Measurements from ENCODE around the gene THRB.

DNA sequence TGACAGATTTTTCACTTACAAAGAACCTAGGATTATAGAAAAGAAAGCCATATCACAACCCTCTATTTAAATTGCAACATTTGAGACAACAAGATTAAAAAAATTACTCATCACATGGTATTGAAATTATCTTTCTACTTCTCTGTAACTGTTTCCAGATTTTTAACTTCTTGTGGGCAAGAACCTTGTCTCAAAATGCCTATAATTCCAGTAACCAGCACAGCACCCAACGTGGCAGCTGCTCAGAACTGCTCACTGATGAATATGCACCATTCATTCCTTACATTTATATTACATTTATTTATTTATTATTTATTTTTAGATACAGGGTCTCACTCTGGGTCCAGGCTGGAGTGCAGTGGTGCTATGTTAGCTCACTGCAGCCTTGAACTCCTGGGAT, 216.1 kb downstream of the THRB start:
- TF ChIP-seq, protein P1, sequence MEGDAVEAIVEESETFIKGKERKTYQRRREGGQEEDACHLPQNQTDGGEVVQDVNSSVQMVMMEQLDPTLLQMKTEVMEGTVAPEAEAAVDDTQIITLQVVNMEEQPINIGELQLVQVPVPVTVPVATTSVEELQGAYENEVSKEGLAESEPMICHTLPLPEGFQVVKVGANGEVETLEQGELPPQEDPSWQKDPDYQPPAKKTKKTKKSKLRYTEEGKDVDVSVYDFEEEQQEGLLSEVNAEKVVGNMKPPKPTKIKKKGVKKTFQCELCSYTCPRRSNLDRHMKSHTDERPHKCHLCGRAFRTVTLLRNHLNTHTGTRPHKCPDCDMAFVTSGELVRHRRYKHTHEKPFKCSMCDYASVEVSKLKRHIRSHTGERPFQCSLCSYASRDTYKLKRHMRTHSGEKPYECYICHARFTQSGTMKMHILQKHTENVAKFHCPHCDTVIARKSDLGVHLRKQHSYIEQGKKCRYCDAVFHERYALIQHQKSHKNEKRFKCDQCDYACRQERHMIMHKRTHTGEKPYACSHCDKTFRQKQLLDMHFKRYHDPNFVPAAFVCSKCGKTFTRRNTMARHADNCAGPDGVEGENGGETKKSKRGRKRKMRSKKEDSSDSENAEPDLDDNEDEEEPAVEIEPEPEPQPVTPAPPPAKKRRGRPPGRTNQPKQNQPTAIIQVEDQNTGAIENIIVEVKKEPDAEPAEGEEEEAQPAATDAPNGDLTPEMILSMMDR (conservative IDR thresholded peaks at IDR 0.05; ENCODE audit: low read length): no peak
- no peak for TF ChIP-seq EZH2phosphoT487 (IDR thresholded peaks at IDR 0.05; ENCODE audit: borderline replicate concordance)

Data from Loucy (cell line).